Tibial nerve (tissue), 4 donors: ENCODE measurements around the gene GNG7. TPM values are rescaled to one million over a fixed set of nuclear protein-coding genes. Genes with fewer than 3 reads are reported as not detected.

ENCODE experiments used
- DNase-seq, 2 donors: peaks; one replicate each; pipeline ENCODE4 v3.0.0-alpha.2; 2019; ENCODE audit warnings: low spot score in 2 of 2
- H3K27ac ChIP-seq, 4 donors: fragments of 200-600 bp; sonication (generic) in 3 of 4; one replicate each; pipeline ENCODE4 v1.5.1; 2017 to 2019; ENCODE audit warnings: mild to moderate bottlenecking in 1 of 4
- H3K27me3 ChIP-seq, 2 donors: fragments of 200-600 bp; sonication (generic) in 1 of 2; one replicate each; pipeline versions ENCODE4 v1.5.1 to v1.6.0; 2017 to 2019
- H3K36me3 ChIP-seq, 3 donors: fragments of 200-600 bp; sonication (generic); one replicate each; pipeline ENCODE4 v1.5.1; 2018 to 2019
- H3K4me1 ChIP-seq, 4 donors: fragments of 200-600 bp; sonication (generic) in 3 of 4; one replicate each; pipeline ENCODE4 v1.5.1; 2017 to 2019
- H3K4me3 ChIP-seq, 4 donors: fragments of 200-600 bp; sonication (generic) in 3 of 4; one replicate each; pipeline ENCODE4 v1.5.1; 2017 to 2019; ENCODE audit warnings: mild to moderate bottlenecking in 1 of 4, moderate library complexity in 1 of 4
- H3K9me3 ChIP-seq, 4 donors: fragments of 200-600 bp; sonication (generic) in 3 of 4; one replicate each; pipeline ENCODE4 v1.5.1; 2017 to 2019
- EP300 ChIP-seq, 2 donors: sonication (generic); formaldehyde crosslinking; IDR thresholded peaks; one replicate each; pipeline ENCODE4 v1.6.1; 2017; ENCODE audit warnings: antibody characterized with exemption in 2 of 2, mild to moderate bottlenecking in 1 of 2
- POLR2A ChIP-seq, 2 donors: fragments of 450-650 bp; IDR thresholded peaks; one replicate each; pipeline ENCODE4 v1.6.1; 2017; ENCODE audit warnings: antibody characterized with exemption in 2 of 2, mild to moderate bottlenecking in 2 of 2, moderate library complexity in 2 of 2
- WGBS, 2 donors: methylation state at CpG; one replicate each; pipeline ENCODE4 v1.1.5; 2018; 5-methylcytosine and 5-hydroxymethylcytosine counted together
- total RNA-seq, 4 donors: library from RNA; depleted of rRNA; stranded (reverse); fragments of >200 nt; gene quantifications; one replicate each; pipeline ENCODE4 v1.1.0, GENCODE V29; 2016
- TF ChIP-seq, protein P1 (sequence below), 5 experiments: fragments of 200-600 bp in 3 of 5; fragments of 450-650 bp in 2 of 5; sonication (generic) in 3 of 5; IDR thresholded peaks; one replicate each; pipeline ENCODE4 v1.5.1; 2016 to 2019; ENCODE audit warnings: antibody characterized with exemption in 5 of 5, mild to moderate bottlenecking in 3 of 5, moderate library complexity in 2 of 5

GNG7 gene
- total RNA-seq, 4 donors from 2014 or later = 2.6 to 5.3 (median 3.5) TPM

DNA sequence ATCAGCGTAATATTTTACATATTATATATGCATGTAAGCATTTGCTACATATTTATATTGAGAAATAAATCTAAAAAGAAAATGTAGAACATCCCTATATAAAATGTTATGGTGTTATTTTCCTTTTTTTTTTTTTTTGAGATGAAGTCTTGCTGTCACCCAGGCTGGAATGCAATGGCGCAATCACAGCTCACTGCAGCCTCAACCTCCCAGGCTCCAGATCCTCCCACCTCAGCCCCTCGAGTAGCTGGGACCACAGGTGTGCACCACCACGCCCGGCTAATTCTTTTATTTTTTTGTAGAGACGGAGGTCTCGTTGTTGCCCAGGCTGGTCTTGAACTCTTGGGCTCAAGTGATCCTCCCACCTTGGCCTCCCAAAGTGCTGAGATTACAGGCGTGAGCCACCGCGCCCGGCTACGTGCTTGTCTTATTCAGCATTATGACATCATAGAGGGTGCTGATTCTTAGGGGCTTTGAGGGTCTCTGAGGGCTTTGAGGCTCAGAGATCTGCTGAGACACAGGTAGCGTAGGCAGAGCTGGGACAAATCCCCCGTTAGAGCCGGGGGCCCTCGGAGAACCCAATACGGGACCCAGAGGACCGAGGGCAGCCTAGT, 124.7 kb downstream of the GNG7 start:
- TF ChIP-seq, protein P1, sequence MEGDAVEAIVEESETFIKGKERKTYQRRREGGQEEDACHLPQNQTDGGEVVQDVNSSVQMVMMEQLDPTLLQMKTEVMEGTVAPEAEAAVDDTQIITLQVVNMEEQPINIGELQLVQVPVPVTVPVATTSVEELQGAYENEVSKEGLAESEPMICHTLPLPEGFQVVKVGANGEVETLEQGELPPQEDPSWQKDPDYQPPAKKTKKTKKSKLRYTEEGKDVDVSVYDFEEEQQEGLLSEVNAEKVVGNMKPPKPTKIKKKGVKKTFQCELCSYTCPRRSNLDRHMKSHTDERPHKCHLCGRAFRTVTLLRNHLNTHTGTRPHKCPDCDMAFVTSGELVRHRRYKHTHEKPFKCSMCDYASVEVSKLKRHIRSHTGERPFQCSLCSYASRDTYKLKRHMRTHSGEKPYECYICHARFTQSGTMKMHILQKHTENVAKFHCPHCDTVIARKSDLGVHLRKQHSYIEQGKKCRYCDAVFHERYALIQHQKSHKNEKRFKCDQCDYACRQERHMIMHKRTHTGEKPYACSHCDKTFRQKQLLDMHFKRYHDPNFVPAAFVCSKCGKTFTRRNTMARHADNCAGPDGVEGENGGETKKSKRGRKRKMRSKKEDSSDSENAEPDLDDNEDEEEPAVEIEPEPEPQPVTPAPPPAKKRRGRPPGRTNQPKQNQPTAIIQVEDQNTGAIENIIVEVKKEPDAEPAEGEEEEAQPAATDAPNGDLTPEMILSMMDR (IDR thresholded peaks at IDR 0.05) = no peak
- TF ChIP-seq POLR2A (IDR thresholded peaks at IDR 0.05) = no peak
- TF ChIP-seq EP300 (IDR thresholded peaks at IDR 0.05) = no peak
- Histone ChIP-seq H3K4me3 (peak overlapping the region in 1 of 4 donors; percentile 56), H3K36me3 (no peaks in the 10 kb centered on the region), H3K27me3 (no peaks in the 10 kb centered on the region), H3K4me1 (peaks cover 0 to 50% (median 25%) of the 10 kb centered on the region in 4 donors), H3K27ac (peak overlapping the region; percentile 59 to 92 (median 75)), H3K9me3 (peaks cover 0 to 2% (median 0%) of the 10 kb centered on the region in 4 donors)
- no peak for DNase-seq
- 76 to 81% methylated on average over 18 of the region's 18 CpGs for WGBS, 2 donors

- H3K27ac ChIP-seq = peak overlapping the region; percentile 49 to 92 (median 76)
- TF ChIP-seq POLR2A (IDR thresholded peaks at IDR 0.05) (no peak), EP300 (IDR thresholded peaks at IDR 0.05) (peak; percentile 92 to 98)
- TF ChIP-seq, protein P1 (IDR thresholded peaks at IDR 0.05) = peak in 1 of 5 experiments; percentile 20
- WGBS, 2 donors = 68 to 69% methylated on average over 30 to 35 of the region's 37 CpGs
- H3K4me3 ChIP-seq = no peak overlapping the region
- peak; percentile 84 to 85 for DNase-seq
- no peaks in the 10 kb centered on the region for H3K36me3 ChIP-seq
- peaks cover 0 to 50% (median 25%) of the 10 kb centered on the region in 4 donors for H3K4me1 ChIP-seq
- H3K27me3 ChIP-seq = no peaks in the 10 kb centered on the region
- no peaks in the 10 kb centered on the region for H3K9me3 ChIP-seq
Measured at GRCh38 chr19:2575734-2576481, 126.6 kb downstream of the GNG7 start.

DNA sequence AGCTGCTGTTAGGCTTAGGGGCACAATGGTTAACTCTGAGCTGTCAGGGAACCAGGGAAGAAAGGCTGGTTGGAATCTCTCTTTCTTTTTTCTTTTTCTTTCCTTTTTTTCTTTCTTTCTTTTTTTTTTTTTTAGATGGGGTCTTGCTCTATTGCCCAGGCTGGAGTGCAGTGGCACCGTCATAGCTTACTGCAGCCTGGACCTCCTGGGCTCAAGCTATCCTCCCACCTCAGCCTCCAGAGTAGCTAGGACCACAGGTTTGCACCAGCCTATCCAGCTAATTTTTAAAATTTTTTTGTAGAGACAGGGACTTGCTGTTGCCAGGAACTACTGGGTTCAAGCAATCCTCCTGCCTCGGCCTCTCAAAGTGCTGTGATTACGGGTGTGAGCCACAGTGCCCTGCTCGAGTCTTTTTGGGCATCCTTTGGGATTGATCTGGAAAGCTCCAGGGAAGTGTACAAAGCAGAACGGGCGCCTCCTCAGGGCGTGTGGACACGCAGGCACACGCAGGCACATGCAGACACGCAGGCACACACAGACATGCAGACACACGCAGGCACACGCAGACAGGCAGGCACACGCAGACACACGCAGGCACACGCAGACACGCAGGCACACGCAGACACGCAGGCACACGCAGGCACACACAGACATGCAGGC, 127.4 kb downstream of the GNG7 start:
- DNase-seq = no peak
- WGBS, 2 donors = 85 to 91% methylated on average over 16 to 18 of the region's 19 CpGs

GRCh38 chr19:2574478-2574931, 128.0 kb downstream of the GNG7 start:
- H3K27ac ChIP-seq = peak overlapping the region in 1 of 4 donors; percentile 26
- WGBS, 2 donors = 93 to 95% methylated on average over 15 of the region's 15 CpGs
- no peak overlapping the region for H3K4me3 ChIP-seq
- H3K9me3 ChIP-seq = no peaks in the 10 kb centered on the region
- TF ChIP-seq, protein P1 (IDR thresholded peaks at IDR 0.05) = no peak
- no peaks in the 10 kb centered on the region for H3K27me3 ChIP-seq
- H3K4me1 ChIP-seq = peaks cover 0 to 44% (median 19%) of the 10 kb centered on the region in 4 donors
- no peaks in the 10 kb centered on the region for H3K36me3 ChIP-seq
- DNase-seq = no peak

More for the DNA sequence above, 127.4 kb downstream of the GNG7 start:
- Histone ChIP-seq H3K27ac (peak overlapping the region in 1 of 4 donors; percentile 26), H3K4me3 (no peak overlapping the region), H3K4me1 (peaks cover 0 to 50% (median 25%) of the 10 kb centered on the region in 4 donors), H3K9me3 (no peaks in the 10 kb centered on the region), H3K27me3 (no peaks in the 10 kb centered on the region), H3K36me3 (no peaks in the 10 kb centered on the region)
- TF ChIP-seq EP300 (IDR thresholded peaks at IDR 0.05) = no peak
- TF ChIP-seq, protein P1 (IDR thresholded peaks at IDR 0.05) = no peak
- no peak for TF ChIP-seq POLR2A (IDR thresholded peaks at IDR 0.05)
